Activated T-cell treated with anti-CD3 and anti-CD28 coated beads, Interleukin-2, amount 50 U/mL, for 48 hours (primary cell): ENCODE data around the gene RIOX2.
"Not testable (repeated sequence)": the region's sequence is repeated elsewhere in the genome, so short reads cannot be mapped to it uniquely, and the experiment has no call there.

Experiments used
- DNase-seq, 2 experiments: peaks; one replicate each; pipeline ENCODE4 v3.0.0-alpha.2; 2020

The RIOX2 gene

DNA sequence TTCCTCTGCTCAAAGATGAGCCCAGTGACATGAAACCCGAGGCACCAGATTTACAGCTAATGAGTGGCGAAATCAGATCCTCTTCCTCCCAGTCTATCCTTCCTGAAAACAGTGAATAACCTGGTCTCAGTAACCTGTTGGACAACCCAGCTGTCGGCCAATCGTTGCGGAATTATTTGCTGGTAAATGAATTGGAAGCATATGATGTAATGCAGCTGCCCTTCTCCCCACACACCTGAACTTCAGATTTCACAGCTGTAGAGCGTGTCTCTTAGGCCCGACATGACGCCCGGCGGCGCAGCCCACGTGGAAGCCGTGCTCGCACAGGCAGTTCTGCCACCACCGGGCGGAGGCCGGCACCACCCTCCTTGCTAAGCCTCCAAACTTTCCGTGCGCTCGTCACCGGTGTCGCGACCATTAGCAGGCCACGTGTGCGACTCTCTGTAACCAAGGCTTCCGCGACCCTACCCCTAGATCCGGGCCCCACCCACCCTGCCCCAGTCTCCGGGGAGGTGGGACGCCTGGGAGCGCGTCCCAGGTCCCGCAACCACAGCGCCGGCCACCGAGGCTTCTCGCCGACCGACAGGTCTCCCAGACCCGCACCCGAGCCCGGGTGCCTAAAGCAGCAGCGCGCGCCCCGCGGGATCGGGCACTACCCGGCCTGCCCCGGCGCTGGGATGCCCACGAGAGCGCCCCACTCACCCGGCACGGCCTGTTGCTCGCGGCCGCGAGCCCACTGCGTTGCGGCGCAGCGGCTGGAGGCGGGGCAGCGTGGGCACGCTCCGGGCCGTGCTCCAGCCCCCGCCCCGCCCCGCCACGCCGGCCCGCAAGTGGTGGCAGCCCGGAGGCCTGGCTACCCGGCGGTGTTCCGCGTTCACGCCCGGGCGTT, at the start of gene RIOX2:
Gene RIOX2, minus strand, starts transcription at position 753 of the 889 bp plus-strand sequence. CDS start 4,838 bp downstream, outside the sequence.
- peak; percentile 82 to 85 for DNase-seq

DNA sequence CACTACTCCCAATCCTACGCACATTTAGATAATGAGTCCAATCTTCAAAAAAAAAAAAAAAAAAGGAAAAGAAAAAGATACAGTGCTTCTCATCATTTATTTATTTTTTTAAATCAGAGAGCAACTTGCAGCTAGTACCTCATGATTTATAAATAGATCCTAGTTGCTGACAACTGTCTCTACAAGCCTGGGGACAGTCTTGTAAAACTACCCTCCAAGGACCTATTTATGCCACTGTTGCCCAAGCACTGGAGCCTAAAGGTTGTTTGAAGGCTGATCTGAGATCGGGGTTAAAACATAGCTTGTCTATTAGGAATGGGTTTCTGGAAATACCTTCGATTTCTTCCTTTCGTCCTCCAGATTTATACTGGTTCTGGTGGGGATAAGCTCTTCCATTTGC, 48.2 kb upstream of the RIOX2 start:
- no peak for DNase-seq

DNA sequence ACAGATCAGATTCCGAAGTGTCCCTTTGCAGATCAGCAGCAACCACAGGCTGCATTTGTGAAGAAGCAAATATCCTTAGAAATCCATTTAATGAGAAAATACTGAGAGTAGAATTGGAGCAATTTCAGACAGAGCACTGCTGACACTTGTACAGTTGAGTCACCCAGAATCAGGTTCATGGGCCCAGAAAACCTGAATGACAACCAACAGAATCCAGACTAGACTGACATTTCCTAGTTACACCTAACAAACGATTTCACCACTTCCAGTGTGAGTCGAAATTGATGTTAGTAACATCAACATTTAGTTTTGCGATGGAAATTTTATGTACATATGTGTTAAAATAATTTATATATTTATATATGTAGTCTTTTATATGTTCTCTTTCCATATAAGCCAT, 46.1 kb upstream of the RIOX2 start:
- DNase-seq, result no peak

DNA sequence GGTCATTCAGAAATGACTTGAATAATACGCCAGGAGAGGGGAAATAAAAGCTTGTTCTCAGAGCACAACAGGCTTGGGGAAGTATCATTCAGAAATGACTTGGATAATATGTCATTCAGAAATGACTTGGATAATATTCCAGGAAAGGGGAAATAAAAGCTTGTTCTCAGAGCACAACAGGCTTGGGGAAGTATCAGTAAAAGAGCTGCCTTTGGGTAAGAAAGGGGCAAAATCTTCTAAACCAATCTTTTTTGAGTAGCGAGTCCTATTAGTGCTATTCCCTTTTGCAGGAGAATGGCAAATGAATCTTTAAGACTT, 42.0 kb upstream of the RIOX2 start:
- DNase-seq, result no peak

DNA sequence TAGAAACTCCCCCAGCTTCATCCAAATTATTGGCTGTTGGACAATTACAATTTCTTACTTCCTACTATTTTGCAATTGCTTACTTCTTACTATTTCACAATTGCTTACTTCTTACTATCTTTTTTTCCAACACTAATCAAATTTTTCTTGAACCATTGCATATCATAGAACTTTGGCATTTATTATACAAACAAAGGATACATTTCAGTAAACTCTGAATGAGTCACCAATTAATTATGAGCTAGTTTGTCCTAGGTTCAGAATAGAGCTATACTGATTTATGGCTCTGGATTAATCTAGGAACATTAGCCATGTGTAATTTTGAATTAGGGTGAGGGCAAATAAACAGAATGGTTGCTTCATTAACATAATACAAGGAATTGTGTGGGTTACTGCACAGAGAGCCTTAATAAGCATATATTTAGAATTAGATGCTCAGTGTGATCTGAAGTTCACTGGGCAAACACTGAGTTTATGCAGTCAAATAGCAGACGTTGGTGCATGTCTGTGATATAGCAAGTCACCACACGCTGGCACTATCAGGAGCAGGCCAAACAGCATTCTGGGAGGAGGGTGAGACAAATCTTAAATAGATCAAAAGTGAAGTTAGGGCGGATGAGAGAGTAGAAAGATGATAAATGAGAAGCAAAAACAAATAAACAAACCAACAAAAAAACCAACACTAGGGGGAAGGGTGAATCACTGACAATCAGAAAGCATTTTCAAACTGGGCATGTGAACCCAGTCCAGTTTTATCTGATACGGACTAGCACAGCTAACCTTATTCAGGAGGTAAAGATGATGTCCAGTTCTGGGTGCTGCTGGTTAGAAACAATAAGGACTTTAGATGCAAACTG, 41.4 kb upstream of the RIOX2 start:
- DNase-seq, result no peak

DNA sequence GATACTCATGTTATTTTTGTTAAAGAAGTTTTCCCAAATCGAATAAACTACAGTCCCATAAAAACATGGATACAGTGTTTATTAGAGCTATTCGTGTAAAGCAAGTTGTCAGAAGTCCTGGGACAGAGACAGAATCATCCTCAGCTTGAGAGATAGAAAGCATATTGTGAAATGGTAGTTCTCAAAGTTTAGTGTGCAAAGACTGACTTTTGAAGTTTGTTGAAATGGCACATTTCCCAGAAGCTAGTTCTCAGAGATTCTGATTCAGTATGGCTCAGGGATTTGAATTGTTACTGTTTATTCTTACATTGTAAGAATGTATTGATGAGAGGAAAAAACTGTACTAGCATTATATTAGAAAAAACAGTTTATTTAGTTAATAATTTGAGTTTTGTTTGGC, 40.7 kb upstream of the RIOX2 start:
- no peak for DNase-seq

DNA sequence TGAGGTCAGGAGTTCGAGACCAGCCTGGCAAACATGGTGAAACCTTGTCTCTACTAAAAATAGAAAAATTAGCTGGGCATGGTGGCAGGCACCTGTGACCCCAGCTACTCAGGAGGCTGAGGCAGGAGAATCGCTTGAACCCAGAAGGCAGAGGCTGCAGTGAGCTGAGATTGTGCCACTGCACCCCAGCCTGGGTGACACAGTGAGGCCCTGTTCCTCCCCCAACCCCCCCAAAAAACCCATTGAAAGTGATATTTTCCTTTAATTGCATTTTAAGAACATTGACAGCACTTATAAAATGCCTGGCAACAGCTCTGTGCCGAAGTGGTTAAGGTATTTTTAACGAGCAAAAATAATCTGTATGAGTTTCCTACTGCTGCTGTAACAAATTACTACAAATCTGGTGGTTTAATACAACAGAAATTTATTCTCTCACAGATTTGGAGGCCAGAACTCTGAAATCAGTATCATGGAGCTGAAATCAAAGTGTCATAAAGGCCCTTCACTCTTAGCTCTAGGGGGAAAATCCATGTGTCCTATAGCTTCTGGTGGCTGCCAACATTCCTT, 38.7 kb upstream of the RIOX2 start:
- DNase-seq, result not testable (repeated sequence)

DNA sequence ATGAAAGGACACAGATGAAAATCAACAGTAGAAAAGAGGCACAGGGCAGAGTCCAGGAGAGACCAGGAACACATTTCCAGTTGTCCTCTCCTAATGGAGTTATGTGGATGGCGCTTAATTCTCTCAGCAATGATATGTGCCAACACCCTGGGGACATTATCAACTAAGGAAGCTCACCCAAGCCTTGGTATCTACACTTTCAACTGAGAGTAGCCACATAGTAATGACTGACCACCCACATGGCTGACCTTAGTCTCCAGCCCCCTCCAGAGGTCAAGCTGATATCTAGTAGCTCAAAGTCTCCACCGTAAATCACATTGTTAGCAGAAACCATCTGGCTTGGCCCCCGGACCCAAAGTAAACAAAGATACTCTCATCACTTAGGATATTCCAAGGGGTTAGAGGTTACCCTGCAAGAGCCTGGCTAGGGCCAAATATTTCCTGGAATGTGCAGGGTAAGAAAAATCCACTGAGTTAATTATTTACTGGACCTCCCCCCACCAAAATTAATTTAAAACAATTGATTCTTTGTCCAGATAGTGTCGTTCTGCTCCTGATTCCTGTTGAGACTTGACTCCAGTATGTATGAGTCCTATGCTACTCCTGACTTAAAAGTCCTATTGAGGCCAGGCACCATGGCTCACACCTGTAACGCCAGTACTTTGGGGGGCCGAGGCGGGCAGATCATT, 38.1 kb upstream of the RIOX2 start:
- no peak for DNase-seq

DNA sequence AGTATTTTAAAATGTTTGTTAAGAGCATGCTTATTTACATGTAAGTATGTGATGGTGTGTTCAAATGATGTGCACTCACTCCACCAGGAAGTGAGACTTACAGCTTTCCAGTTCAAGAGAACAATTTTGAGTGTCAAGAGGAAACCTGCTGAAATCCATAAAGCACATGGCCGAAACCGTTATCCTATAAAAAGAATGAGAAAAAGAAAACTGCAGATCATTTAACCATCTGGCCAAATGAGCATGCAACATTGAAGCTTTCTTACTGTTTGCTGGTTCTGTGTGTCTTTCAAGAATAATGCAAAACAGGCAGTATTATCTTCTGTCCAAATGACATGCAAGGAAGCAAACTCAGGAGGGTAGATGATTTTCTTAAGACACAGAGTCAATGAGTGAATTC, 36.6 kb upstream of the RIOX2 start:
- DNase-seq, result no peak

DNA sequence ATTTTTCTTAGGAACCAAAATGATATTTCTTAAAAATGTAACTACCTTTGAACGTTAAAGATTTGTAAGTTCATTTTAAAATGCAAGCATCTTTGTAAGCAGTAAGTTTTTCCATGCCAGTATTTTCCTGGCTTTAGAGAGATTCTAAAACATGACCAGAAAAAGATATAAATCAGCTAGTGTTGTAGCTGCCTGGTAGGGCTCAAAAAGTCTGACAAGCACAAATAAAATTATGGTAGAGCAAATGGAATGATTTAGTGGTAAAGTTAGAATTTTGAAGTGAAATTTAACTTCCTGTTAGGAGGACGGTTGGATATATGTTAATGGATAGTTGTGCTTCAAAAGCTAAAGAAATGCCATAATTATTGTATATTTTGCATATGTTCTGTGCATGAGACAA, 33.2 kb upstream of the RIOX2 start:
- no peak for DNase-seq

DNA sequence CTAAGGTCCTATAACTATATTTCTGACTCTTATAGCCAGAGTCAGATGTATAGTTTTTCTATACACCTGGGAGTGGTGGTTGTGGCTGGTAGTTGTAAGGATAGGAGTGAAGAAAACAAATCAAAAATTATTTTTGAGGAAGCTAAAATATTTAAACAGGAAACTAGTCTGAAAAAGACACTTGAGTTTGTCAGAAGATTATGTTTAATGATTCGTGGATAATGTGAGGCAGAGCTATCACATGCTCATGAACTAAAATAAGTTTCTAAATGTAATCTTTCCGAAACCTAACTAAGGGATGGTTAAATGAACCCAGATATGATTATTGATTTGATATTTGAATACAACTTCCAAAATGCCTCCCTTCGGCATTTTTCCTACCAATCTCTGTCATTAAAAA, 32.5 kb upstream of the RIOX2 start:
- no peak for DNase-seq

DNA sequence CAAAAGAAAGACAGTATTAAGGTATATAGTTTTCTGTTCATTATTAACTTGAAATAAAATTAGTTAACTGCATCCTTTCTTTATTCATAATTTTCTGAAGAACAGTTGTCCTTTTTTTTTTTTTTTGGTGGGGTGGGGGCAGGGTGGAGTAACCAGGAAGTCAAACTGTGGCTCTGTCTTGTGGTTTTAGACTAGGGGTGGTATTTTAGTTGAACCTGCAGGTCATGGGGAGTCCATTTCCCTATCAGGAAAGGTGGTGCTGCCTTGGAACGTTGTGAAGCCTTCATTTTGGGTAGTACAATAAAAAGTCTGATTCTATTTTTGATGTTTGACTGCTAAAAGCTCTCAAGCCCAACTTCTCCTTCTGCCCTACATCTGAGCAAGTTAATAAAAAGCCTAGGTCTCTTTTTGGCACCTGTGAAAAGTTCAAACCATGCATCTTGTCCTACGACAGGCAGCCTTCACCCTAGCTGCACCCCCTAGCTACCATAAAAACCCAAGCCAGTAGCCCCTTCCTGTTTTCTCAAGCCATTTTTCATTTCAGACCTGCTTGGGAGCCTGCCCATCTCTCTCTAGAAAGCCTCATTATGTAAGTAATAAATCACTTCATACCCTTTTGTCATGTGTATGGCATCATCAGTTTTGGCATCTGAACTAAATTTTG, 31.2 kb upstream of the RIOX2 start:
- no peak for DNase-seq

DNA sequence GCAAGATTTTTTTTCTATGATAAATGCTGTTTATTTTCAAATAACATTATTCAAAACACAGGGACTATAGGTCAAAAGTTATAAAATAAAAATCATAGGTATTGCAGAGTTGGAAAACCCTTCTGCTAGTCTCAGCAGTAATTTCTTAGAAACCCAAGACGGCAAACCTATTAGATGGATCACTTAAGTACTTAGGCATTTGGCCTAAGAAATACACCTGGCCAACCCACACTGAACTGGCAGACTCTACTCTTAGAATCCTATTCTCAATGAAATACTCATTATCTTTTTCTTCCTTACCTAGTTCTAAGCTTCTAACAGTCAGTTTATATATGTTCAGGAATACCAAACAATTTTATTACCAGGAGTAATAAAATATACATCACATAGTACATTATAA, 30.5 kb upstream of the RIOX2 start:
- no peak for DNase-seq

DNA sequence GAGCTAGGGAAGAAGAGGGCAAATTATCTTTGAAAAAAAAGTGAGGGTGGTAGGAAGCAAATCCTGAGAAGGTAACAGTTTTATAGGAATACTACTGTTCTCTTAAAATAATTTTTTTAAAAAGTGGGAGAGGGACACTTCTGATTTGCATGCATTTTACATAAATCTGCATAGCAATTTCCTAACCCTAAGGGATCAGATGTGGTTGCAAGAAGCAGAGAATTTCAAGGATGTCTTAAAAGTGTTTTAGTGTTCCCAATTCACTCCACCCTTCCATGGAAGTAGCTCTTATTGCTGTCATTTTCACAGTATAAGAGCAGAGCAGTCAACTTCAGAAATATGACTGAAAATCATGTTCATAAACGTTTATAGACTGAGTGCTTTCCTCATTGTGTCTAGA, 27.8 kb upstream of the RIOX2 start:
- DNase-seq, result no peak

DNA sequence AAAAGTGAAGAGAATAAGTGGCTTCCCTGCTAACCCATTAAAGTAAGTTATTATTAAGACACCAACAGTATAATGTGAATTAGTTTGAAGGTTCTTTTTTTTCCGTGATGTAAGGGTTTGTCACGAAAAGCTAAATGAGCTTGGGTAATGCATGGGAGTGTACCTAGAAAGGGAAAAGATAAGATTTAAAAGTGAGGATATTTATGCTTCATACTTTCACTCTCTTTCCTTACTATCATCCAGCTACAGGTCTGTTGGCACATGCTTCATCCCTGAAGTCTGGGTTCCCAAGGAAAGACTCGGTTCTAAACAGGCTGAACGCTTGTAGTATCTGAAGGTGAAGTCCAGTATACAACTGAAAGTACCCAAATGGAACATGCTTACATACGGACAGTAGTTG, 26.9 kb upstream of the RIOX2 start:
- no peak for DNase-seq

DNA sequence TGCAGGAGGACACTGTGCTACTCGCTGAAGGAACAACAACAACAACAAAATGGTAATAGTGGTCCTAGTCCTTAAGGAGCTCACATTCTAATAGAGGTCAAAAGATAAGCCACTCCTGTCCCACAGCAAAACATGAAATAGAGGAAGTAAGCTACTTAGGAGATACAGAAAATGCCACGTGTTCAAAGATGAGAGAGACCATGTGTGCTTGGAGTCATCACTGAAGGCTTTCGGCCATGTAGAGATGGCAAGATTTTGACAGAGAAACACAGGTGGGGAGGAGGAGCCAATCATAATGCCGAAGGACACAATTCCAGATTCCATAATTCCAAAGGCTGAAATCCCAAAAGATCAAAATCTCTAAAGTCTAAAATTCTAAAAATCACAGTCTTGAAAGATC, 24.8 kb upstream of the RIOX2 start:
- no peak for DNase-seq

DNA sequence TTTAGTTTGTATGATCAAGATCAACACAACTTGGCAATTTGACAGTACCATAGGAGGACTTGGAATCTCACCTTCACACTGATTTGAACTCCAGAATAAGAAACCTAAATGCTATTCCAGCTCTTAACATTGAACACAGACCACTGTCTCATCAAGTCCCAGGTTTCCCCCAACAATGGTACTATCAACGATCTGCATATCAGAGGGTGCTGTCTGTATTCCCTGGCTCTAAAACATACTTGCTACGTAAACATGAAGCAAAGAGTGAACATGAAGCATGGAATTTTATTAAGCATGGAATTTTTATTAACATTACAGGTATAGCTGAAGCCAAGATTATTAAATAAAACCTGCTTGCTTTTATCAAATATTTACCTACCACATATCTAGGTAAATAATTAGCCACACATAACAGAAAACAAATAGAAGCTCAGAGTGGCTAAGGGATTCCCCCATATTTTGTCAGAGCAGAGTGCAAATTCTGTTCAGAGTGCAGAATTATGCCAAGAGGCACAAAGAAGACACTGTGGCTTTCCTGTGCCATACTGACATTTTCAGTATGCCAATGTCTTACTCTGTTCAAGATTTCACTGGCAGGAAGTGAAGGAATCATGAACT, 22.2 kb upstream of the RIOX2 start:
- no peak for DNase-seq

DNA sequence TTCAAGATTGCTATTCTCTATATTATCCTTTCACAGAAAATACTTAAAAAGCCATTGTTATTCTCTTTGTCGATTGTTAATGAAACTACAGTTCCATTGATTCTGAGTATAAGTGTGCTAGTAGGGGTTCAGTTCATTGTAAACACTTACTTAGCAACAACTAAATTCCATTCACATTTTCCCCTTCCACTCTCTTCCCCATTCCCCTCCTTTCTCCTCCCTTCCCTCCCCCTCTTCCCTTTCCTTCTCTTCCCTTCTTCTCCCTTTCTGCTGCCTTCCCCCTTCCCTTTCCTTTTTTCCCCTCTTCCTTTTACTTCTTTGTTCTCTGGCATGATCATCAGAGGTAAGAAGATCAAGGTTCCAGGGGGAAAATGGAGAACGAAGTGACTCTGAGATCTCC, 21.3 kb upstream of the RIOX2 start:
- no peak for DNase-seq

DNA sequence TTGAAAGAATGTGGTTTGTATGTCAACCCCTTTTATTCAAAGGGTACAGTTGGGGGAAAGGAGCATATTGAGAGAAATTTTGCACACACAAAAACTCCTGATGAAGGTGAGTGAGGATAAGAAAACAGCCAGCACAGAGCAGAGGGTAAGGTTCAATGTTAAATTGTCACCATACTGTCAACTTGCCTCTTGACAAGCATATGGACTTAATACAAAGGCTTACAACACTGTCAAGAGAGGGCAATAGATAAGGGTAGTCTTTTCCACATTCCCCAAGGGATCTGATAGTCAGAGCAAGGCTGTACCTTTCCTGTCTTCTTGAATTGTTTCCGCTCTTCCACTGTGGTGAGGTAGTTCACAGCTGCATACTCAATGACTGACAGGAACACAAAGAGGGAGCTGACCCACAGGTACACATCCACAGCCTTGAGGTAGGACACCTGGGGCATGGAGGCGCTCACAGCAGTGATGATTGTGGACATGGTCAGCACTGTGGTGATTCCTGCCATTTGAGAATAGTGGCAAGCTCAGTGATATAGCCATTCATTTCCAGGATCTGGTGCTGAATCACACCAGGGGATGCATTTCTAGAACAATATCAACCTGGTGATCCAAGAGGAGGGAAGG, 20.4 kb upstream of the RIOX2 start:
- no peak for DNase-seq

DNA sequence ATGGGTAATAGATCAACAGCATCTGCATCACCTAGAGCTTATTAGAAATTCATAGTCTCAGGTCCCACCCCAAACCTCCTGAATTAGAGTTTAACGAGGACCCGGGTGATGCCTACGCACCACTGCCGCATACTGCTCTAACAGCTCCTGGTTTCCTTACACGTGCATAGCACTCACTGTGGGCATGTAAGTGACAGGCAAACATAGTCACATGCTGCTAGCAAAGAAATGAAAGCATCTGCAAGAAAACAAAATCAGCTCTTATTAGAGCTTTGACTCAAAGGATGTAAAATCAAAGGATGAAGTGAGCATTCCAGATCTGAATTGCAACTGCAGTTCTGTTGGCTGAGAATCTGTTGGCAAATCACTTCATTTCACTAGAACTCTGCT, 19.1 kb upstream of the RIOX2 start:
- no peak for DNase-seq

DNA sequence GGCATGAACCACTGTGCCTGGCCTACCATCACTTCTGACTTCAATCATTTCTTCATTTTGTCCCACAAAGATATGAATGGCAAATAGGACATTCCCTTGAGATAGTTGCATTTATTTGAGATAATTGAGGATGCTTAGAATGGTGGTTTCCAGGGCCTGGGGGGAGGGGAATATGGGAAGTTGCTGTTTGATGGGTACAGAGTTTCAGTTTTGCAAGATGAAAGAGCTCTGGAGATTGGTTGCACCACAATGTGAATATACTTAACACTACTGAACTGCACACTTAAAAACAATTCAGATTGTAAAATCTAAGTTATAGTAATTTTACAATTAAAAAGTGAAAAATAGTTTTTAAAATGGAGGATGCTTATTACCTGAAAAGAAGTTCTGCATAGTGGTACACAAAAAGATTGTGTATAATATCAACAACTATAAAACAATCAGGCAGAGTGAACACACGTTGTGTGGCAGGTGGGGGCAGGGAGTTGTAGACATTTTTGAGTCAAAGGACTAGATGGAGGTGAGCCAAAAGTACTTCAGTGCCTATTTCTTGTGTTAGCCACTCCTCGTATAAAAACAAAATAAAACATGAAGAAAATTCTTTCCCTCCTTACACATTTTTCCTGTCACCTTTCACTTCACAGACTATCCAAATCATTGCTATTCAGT, 18.5 kb upstream of the RIOX2 start:
- DNase-seq, result no peak
